Measurements from ENCODE around the gene SLC2A13. TPM values are rescaled to one million over a fixed set of nuclear protein-coding genes. Genes with fewer than 3 reads are reported as not detected.

The SLC2A13 gene
- total RNA-seq (2022; extraction: Qiagen RNA extraction), result 2.6 to 4.2 TPM (median 3.9 TPM) in 5 replicates

GRCh38 chr12:40105515-40106201, at the start of gene SLC2A13:
TSS of gene SLC2A13 (minus strand) at chr12:40106081. CDS start at chr12:40105808, 273 bp downstream.

Other genes with a start within 250 kb of the SLC2A13 start
- 1.7 to 2.6 TPM (median 2.3 TPM) in 5 replicates for gene LRRK2, start 118.9 kb upstream of the SLC2A13 start, total RNA-seq (2022; extraction: Qiagen RNA extraction)